PFSK-1 (cell line): ENCODE data around the gene CACNA1H.

Experiments used
- FOXP2 ChIP-seq: optimal IDR thresholded peaks from 2 replicates; pipeline ENCODE3; 2011; ENCODE audit warnings: borderline replicate concordance, control low read depth, inconsistent platforms; ENCODE audit not compliant: insufficient read depth; ENCODE audit errors: extremely low read length, extremely low read depth
- POLR2AphosphoS5 ChIP-seq: IDR thresholded peaks from 2 replicates; pipeline ENCODE4 v1.6.1; 2012; ENCODE audit warnings: low read depth, mild to moderate bottlenecking, control low read depth, low read length, moderate library complexity
- SIN3A ChIP-seq: IDR thresholded peaks from 2 replicates; pipeline ENCODE4 v1.6.1; 2012; ENCODE audit warnings: mild to moderate bottlenecking, low read length, moderate library complexity, borderline replicate concordance; ENCODE audit not compliant: insufficient read depth
- TAF1 ChIP-seq: IDR thresholded peaks from 2 replicates; pipeline ENCODE4 v1.6.1; 2012; ENCODE audit warnings: low read length, control low read depth, borderline replicate concordance; ENCODE audit not compliant: insufficient read depth
- TF ChIP-seq, protein P1 (sequence below), 2 experiments: IDR thresholded peaks; 2 replicates each; pipeline versions ENCODE4 v1.6.1 to v1.8.0; 2011 to 2012; ENCODE audit warnings: low read depth in 2 of 2, low read length in 2 of 2, control low read depth in 1 of 2, inconsistent platforms in 1 of 2, mild to moderate bottlenecking in 1 of 2, moderate library complexity in 1 of 2; ENCODE audit not compliant: insufficient read depth in 1 of 2

The CACNA1H gene

DNA sequence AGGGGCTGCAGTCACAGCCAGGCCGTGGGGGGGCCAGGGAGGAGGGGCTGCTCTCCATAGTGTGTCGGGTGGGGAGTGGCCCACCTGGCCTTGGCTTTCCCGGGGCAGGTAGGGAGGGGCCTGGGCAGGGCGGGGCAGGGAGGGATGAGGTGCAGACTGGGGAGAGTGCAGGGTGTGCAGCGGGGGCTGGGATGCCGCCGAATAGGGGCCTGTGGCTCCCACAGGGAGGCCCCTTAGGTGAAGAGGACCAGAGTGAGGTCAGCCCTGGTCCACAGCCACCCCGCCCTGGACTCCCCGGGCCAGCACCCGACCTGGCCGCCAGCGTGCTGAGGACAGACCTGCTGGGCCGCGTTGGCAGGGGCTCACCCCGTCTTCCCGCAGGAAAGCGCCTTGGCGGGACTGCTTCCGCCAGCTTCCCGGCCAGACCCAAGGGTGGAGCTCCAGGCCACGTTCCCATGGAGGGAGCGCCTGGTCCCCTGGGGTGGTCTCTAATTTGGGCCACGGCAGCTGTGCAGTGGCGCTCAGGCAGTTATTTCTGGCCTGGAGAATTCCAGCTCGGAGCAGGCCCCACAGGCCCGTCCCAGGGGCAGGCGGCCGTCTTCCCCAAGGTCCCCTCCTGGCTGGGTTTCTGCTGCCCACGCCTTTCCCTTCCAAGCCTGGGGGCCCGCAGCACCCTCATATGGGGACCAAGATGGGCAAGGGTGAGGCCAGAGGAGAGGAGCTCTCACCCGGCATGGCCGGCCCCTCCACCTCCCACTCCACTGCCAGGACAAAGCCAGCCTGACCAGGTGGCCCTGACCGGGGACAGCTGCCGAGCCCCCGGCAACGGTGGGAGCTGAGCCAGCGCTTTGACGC, 27.9 kb downstream of the CACNA1H start:
- TF ChIP-seq TAF1 (no peak), SIN3A (no peak), FOXP2 (no peak)
- TF ChIP-seq, protein P1, sequence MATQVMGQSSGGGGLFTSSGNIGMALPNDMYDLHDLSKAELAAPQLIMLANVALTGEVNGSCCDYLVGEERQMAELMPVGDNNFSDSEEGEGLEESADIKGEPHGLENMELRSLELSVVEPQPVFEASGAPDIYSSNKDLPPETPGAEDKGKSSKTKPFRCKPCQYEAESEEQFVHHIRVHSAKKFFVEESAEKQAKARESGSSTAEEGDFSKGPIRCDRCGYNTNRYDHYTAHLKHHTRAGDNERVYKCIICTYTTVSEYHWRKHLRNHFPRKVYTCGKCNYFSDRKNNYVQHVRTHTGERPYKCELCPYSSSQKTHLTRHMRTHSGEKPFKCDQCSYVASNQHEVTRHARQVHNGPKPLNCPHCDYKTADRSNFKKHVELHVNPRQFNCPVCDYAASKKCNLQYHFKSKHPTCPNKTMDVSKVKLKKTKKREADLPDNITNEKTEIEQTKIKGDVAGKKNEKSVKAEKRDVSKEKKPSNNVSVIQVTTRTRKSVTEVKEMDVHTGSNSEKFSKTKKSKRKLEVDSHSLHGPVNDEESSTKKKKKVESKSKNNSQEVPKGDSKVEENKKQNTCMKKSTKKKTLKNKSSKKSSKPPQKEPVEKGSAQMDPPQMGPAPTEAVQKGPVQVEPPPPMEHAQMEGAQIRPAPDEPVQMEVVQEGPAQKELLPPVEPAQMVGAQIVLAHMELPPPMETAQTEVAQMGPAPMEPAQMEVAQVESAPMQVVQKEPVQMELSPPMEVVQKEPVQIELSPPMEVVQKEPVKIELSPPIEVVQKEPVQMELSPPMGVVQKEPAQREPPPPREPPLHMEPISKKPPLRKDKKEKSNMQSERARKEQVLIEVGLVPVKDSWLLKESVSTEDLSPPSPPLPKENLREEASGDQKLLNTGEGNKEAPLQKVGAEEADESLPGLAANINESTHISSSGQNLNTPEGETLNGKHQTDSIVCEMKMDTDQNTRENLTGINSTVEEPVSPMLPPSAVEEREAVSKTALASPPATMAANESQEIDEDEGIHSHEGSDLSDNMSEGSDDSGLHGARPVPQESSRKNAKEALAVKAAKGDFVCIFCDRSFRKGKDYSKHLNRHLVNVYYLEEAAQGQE (IDR thresholded peaks at IDR 0.05; ENCODE audit: insufficient read depth in 1 of 2, low read depth in 2 of 2, low read length in 2 of 2), result no peak

DNA sequence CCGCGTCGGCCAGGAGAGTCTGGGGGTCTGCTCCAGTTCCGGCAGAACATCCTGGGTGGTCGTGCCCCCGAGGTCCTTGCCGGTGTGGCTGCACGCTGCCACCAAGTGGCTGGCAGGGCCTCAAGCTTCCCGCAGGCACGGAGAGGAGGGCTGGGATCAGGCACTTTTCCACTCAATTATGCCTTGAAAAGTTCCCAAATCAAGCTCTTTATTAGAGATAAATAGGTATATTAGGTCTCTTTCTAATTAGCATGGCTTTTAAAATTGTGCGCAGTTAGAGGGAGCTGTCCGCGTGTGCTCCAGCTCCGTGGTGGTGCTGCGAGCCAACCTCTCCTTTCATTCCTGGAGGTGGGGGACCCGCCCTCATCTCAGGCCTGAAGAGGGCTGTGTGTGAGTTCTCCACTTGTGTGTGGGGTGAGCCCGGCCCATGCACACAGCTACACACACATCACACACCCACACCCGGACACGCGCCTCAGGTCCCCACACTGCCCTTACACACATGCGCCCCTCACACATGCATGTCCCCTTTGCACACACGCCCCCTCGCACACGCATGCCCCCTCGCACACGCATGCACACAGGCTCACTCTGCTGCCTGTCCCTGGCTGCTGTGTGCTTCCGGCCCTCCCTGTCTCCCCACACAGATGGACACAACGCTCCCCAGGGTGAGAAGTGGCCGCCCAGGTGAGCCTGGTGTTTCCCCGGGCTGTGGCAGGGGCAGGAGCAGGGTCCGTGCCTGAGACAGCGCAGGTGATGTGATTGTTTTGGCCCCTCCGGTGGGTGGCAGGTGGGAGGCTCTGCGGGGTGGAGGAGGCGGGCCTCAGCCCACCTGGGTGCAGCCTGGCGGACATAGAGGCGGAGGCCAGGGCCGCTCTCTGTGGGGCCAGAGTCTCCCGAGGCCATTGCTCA, 28.8 kb downstream of the CACNA1H start:
- TF ChIP-seq SIN3A, result no peak
- no peak for TF ChIP-seq FOXP2
- TF ChIP-seq, protein P1 (IDR thresholded peaks at IDR 0.05; ENCODE audit: insufficient read depth in 1 of 2, low read depth in 2 of 2, low read length in 2 of 2), result no peak
- TF ChIP-seq TAF1, result no peak
- TF ChIP-seq POLR2AphosphoS5, result no peak

DNA sequence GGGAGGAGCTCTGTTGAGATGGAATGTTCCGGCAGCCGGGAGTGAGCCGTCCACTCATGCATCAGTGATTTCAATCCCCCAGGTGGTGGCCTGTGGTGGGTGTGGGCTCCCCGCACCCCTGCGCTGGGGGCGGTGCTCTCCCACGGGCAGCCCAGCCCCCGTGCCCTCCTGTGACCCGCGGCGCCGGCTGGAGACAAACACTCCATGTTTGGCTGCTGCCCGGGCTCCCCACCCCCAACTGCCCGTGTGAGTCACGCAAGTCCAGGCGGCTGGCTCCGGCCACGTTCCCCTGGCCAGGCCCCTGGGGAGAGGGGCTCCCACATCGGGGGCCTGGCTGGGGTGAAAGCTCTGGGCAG, 29.4 kb downstream of the CACNA1H start:
- TF ChIP-seq, protein P1 (IDR thresholded peaks at IDR 0.05; ENCODE audit: insufficient read depth in 1 of 2, low read depth in 2 of 2, low read length in 2 of 2), result no peak
- TF ChIP-seq TAF1 (no peak), SIN3A (no peak), POLR2AphosphoS5 (no peak), FOXP2 (no peak)

DNA sequence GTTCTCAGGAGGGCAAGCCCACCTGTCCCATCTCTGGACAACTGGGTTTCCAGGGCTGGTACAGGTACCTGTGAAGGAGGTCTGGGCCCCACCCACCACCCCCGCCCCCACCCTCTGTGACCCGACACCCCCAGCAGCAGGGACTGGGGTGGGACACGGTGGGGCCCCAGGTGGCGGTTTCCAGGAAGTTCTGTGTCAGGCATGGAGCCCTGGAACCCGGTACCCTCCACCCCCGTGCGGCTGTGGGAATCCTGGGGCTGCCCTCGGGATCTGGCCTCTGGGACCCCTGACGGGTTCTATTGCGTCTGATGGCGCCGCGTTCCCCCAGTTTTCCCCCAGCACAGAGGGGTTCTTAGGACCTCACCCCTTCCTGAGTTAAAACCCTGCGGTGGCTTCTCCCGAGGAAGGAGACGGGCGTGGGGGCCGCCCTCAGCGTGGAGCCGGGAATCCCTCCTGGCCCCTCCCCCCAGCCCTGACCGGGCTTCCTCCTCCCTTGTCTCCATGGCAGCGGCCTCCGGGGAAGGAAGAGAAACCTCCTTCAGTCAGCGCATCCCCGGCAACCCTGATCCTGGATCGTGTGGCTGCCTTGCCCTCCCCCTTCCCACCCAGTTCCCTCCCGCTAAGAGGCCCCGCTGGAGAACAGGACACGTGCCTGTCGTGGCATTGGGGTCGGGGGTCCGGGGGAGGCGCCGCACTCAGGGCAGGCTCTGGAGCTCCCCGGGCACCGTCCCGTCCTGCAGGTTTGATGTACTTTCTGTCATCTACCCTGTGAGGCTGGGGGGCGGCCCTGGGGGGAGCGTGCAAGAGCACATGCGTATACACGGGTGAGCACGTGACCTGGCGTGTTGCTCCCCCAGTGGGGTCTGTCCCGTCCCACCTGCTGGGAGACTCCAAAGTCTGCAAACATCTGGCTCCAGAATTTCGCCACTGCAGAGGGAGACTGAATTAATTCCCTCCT, 30.3 kb downstream of the CACNA1H start:
- TF ChIP-seq POLR2AphosphoS5 (no peak), TAF1 (no peak), SIN3A (no peak), FOXP2 (no peak)
- TF ChIP-seq, protein P1 (IDR thresholded peaks at IDR 0.05; ENCODE audit: insufficient read depth in 1 of 2, low read depth in 2 of 2, low read length in 2 of 2), result no peak
